ENCODE measurements around the gene ESR2.

DNA sequence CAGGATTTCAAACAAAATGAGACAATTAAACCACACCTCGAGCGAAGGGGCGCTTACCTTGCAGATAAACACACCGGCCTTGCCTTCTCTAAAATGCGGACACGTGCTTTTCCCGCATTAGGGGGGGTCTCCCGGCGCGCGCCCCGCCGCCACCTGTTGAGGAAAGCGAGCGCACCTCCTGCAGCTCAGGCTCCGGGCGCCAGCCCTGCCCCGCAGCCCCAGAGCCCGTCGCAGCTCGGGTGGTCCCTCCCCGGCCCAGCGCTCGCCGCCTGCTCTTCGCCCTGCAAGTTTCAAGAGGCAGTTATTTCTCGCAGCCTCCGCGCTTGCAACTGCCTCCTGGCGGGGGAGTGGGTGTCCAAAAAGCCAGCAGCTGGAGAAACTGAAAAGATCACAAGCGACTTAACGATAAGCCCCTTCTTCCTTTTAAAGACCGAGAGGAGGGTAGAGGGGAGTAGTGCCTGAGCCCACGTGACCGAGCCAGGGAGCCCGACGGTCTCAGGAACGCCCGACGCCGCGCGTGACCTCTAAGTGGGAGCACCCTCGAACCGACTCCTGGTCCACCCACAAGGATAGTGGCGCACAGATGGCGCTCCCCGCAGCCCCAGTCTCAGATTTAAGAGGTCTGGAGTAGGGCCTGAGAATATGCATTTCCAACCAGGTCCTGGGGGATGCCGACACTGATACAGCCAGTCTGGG lies at the start of gene ESR2:
- TF ChIP-seq, protein P1, sequence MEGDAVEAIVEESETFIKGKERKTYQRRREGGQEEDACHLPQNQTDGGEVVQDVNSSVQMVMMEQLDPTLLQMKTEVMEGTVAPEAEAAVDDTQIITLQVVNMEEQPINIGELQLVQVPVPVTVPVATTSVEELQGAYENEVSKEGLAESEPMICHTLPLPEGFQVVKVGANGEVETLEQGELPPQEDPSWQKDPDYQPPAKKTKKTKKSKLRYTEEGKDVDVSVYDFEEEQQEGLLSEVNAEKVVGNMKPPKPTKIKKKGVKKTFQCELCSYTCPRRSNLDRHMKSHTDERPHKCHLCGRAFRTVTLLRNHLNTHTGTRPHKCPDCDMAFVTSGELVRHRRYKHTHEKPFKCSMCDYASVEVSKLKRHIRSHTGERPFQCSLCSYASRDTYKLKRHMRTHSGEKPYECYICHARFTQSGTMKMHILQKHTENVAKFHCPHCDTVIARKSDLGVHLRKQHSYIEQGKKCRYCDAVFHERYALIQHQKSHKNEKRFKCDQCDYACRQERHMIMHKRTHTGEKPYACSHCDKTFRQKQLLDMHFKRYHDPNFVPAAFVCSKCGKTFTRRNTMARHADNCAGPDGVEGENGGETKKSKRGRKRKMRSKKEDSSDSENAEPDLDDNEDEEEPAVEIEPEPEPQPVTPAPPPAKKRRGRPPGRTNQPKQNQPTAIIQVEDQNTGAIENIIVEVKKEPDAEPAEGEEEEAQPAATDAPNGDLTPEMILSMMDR (IDR thresholded peaks at IDR 0.05; ENCODE audit: insufficient read depth, low read length, poor library complexity, severe bottlenecking): no peak
- no peak for TF ChIP-seq EZH2phosphoT487 (conservative IDR thresholded peaks at IDR 0.05; ENCODE audit: low read length)

Measured in SU-DHL-6 (cell line).